ENCODE data around the gene RUNX1. TPM values are rescaled to one million over a fixed set of nuclear protein-coding genes. Genes with fewer than 3 reads are reported as not detected.

RUNX1 gene
- polyA plus RNA-seq, 1 experiment: 20.9 TPM

GRCh38 chr21:35041881-35042280, 7.2 kb downstream of the RUNX1 start:
- TF ChIP-seq, protein P1, sequence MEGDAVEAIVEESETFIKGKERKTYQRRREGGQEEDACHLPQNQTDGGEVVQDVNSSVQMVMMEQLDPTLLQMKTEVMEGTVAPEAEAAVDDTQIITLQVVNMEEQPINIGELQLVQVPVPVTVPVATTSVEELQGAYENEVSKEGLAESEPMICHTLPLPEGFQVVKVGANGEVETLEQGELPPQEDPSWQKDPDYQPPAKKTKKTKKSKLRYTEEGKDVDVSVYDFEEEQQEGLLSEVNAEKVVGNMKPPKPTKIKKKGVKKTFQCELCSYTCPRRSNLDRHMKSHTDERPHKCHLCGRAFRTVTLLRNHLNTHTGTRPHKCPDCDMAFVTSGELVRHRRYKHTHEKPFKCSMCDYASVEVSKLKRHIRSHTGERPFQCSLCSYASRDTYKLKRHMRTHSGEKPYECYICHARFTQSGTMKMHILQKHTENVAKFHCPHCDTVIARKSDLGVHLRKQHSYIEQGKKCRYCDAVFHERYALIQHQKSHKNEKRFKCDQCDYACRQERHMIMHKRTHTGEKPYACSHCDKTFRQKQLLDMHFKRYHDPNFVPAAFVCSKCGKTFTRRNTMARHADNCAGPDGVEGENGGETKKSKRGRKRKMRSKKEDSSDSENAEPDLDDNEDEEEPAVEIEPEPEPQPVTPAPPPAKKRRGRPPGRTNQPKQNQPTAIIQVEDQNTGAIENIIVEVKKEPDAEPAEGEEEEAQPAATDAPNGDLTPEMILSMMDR (IDR thresholded peaks at IDR 0.05; ENCODE audit: low read depth, low read length): no peak
- Histone ChIP-seq H3K4me3 (ENCODE audit: low read depth, low read length) (no peak overlapping the region), H3K27ac (ENCODE audit: low read depth, low read length) (no peak overlapping the region), H3K27me3 (ENCODE audit: control insufficient read depth, insufficient read depth, low read length) (no peaks in the 10 kb centered on the region), H3K9me3 (ENCODE audit: control insufficient read depth, insufficient read depth, low read length) (no peaks in the 10 kb centered on the region)
- ChIA-PET POLR2A (no interaction called here), CTCF (no interaction called here)
- DNase-seq (ENCODE audit: low read depth, low spot score): no peak

DNA sequence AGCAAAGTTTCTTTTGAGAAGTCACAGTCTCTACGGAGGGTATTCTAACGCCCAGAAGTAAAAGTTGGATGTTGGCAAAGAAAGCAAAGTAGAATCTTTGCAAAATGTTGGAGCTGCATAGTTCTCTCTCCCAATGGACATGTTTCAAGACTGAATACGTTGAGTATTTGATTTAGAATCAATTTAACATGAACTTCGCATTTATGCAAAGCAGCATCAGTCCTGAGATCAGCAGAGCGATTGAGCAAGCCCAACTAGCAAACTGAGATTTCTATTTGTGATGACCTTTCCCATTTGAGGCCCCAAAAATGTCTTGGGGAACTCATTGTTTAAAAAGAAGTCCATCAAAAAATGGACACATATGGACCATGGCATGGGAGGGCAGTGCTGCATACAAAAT, 8.0 kb downstream of the RUNX1 start:
- no peaks in the 10 kb centered on the region for H3K9me3 ChIP-seq (ENCODE audit: control insufficient read depth, insufficient read depth, low read length)
- H3K27me3 ChIP-seq (ENCODE audit: control insufficient read depth, insufficient read depth, low read length): no peaks in the 10 kb centered on the region
- H3K27ac ChIP-seq (ENCODE audit: low read depth, low read length): no peak overlapping the region
- TF ChIP-seq, protein P1 (IDR thresholded peaks at IDR 0.05; ENCODE audit: low read depth, low read length): no peak
- H3K4me3 ChIP-seq (ENCODE audit: low read depth, low read length): no peak overlapping the region
- ChIA-PET POLR2A (no interaction called here), CTCF (interaction anchor here (1.9 kb wide), 1 partner anchor 10 kb away, joined by 7 read pairs; no protein-coding TSS in a partner anchor)
- no peak for DNase-seq (ENCODE audit: low read depth, low spot score)

- CTCF ChIA-PET: interaction anchor here (1.9 kb wide), 1 partner anchor 11 kb away, joined by 7 read pairs; no protein-coding TSS in a partner anchor
- no peak for DNase-seq (ENCODE audit: low read depth, low spot score)
- TF ChIP-seq, protein P1 (IDR thresholded peaks at IDR 0.05; ENCODE audit: low read depth, low read length): no peak
- Histone ChIP-seq H3K27me3 (ENCODE audit: control insufficient read depth, insufficient read depth, low read length) (no peaks in the 10 kb centered on the region), H3K4me3 (ENCODE audit: low read depth, low read length) (no peak overlapping the region), H3K9me3 (ENCODE audit: control insufficient read depth, insufficient read depth, low read length) (no peaks in the 10 kb centered on the region), H3K27ac (ENCODE audit: low read depth, low read length) (no peak overlapping the region)
- POLR2A ChIA-PET: no interaction called here
These were observed 9.4 kb downstream of the RUNX1 start for GRCh38 chr21:35039595-35040289.

- CTCF ChIA-PET: no interaction called here
- POLR2A ChIA-PET: no interaction called here
These were observed 10.3 kb downstream of the RUNX1 start for GRCh38 chr21:35038772-35039319.

GRCh38 chr21:35037384-35037765, 11.7 kb downstream of the RUNX1 start:
- H3K27ac ChIP-seq (ENCODE audit: low read depth, low read length): no peak overlapping the region
- TF ChIP-seq, protein P1 (IDR thresholded peaks at IDR 0.05; ENCODE audit: low read depth, low read length): no peak
- no peaks in the 10 kb centered on the region for H3K27me3 ChIP-seq (ENCODE audit: control insufficient read depth, insufficient read depth, low read length)
- DNase-seq (ENCODE audit: low read depth, low spot score): no peak
- ChIA-PET CTCF (no interaction called here), POLR2A (no interaction called here)
- no peak overlapping the region for H3K4me3 ChIP-seq (ENCODE audit: low read depth, low read length)
- no peaks in the 10 kb centered on the region for H3K9me3 ChIP-seq (ENCODE audit: control insufficient read depth, insufficient read depth, low read length)

More at GRCh38 chr21:35038772-35039319, 10.3 kb downstream of the RUNX1 start:
- TF ChIP-seq, protein P1 (IDR thresholded peaks at IDR 0.05; ENCODE audit: low read depth, low read length): no peak
- Histone ChIP-seq H3K9me3 (ENCODE audit: control insufficient read depth, insufficient read depth, low read length) (no peaks in the 10 kb centered on the region), H3K27me3 (ENCODE audit: control insufficient read depth, insufficient read depth, low read length) (no peaks in the 10 kb centered on the region), H3K27ac (ENCODE audit: low read depth, low read length) (no peak overlapping the region), H3K4me3 (ENCODE audit: low read depth, low read length) (no peak overlapping the region)
- no peak for DNase-seq (ENCODE audit: low read depth, low spot score)

All from AG04450 (cell line).